ENCODE data around the gene GPT2.
A peak's percentile ranks its signal among the peaks of the same experiment; 100 is the strongest.

GPT2 gene

DNA sequence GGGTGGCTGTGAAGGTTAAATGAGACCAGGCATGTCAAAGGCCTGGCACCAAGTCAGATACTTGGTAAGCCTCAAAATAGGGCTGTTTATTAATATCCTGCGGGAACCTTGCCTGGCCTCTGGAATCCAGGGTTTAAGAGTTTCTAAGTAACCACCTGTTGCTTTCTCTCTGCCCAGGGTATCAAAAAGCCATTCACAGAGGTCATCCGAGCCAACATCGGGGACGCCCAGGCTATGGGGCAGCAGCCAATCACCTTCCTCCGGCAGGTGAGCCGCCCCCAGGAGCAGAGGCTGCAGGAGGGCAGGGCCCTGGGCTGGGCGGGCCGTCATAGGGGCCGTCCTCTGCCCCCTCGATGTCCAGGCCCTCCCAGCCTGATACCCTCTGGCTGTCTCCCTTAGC is 13.3 kb downstream of the GPT2 start:
- no peak overlapping the region for H3K4me3 ChIP-seq (ENCODE audit: low read depth, low read length)
- TF ChIP-seq, protein P1, sequence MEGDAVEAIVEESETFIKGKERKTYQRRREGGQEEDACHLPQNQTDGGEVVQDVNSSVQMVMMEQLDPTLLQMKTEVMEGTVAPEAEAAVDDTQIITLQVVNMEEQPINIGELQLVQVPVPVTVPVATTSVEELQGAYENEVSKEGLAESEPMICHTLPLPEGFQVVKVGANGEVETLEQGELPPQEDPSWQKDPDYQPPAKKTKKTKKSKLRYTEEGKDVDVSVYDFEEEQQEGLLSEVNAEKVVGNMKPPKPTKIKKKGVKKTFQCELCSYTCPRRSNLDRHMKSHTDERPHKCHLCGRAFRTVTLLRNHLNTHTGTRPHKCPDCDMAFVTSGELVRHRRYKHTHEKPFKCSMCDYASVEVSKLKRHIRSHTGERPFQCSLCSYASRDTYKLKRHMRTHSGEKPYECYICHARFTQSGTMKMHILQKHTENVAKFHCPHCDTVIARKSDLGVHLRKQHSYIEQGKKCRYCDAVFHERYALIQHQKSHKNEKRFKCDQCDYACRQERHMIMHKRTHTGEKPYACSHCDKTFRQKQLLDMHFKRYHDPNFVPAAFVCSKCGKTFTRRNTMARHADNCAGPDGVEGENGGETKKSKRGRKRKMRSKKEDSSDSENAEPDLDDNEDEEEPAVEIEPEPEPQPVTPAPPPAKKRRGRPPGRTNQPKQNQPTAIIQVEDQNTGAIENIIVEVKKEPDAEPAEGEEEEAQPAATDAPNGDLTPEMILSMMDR (IDR thresholded peaks at IDR 0.05; ENCODE audit: low read depth, low read length): no peak
- TF ChIP-seq MYC (IDR thresholded peaks at IDR 0.05; ENCODE audit: low read depth, low read length) (no peak), POLR2A (IDR thresholded peaks at IDR 0.05; ENCODE audit: extremely low read depth, insufficient read length) (no peak)
- TF ChIP-seq, protein P2, sequence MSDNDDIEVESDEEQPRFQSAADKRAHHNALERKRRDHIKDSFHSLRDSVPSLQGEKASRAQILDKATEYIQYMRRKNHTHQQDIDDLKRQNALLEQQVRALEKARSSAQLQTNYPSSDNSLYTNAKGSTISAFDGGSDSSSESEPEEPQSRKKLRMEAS (IDR thresholded peaks at IDR 0.05; ENCODE audit: low read depth, low read length): no peak

DNA sequence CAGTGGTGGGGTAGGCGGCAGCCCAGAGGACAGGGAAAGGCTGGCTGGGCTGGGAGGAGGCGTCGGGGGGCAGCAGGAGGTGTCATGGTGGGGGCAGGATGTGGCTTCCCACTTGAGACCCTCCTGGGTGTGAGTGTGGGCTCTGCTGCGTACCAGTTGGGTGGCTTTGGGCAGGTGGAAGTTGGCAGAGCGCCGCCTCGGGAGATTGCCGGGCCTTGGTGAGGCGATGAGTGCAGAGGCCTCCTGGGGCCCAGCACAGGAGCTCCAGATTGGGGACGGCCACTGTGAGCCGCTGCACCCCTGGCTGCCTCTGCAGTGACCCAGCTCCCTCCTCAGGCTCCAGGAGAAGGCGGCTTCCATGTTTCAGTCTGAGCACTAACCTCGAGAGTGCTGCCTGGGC is 13.8 kb downstream of the GPT2 start:
- DNase-seq (ENCODE audit: low read depth): no peak
- TF ChIP-seq MYC (IDR thresholded peaks at IDR 0.05; ENCODE audit: low read depth, low read length) (no peak), POLR2A (IDR thresholded peaks at IDR 0.05; ENCODE audit: extremely low read depth, insufficient read length) (no peak)
- TF ChIP-seq, protein P2 (IDR thresholded peaks at IDR 0.05; ENCODE audit: low read depth, low read length): no peak
- TF ChIP-seq, protein P1 (IDR thresholded peaks at IDR 0.05; ENCODE audit: low read depth, low read length): no peak
- H3K4me3 ChIP-seq (ENCODE audit: low read depth, low read length): no peak overlapping the region

More for the DNA sequence above, 13.3 kb downstream of the GPT2 start:
- DNase-seq (ENCODE audit: low read depth): no peak

DNA sequence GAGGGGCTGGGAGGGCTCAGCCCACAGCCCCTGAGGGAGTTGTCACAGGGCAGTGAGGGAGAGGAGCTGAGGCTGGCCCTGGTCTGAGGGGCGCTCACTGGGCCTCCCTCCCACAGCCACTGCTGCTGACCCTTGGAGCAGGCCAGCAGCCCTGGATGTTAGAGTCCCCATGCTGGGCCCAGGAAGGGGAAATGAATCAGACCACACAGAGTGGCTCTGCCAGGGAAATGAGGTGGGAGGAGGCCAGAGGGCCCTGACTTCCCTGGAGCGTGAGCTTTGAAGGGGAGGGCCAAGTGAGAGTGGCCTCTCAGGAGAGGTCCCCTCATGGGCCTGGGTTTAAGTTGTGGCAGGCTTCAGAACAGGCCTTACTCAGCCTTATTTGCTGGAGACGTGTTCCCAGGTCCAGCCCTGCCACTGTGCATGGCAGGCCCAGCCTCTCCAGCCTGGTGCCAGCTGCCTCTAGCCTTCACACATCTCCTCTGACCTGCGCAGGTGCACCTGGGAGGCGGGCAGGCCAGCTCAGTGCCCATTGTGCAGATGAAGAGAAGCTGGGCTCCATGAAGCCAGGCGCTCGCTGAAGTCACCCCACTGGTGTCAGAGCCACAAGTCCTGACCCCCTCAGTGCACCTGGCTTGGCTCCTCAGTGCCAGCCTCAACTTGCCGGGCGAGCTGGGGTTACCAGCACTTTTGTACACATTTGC is 15.4 kb downstream of the GPT2 start:
- TF ChIP-seq POLR2A (IDR thresholded peaks at IDR 0.05; ENCODE audit: extremely low read depth, insufficient read length) (no peak), MYC (IDR thresholded peaks at IDR 0.05; ENCODE audit: low read depth, low read length) (no peak)
- TF ChIP-seq, protein P1 (IDR thresholded peaks at IDR 0.05; ENCODE audit: low read depth, low read length): no peak
- TF ChIP-seq, protein P2 (IDR thresholded peaks at IDR 0.05; ENCODE audit: low read depth, low read length): no peak
- peak; percentile 39 for DNase-seq (ENCODE audit: low read depth)
- no peak overlapping the region for H3K4me3 ChIP-seq (ENCODE audit: low read depth, low read length)

DNA sequence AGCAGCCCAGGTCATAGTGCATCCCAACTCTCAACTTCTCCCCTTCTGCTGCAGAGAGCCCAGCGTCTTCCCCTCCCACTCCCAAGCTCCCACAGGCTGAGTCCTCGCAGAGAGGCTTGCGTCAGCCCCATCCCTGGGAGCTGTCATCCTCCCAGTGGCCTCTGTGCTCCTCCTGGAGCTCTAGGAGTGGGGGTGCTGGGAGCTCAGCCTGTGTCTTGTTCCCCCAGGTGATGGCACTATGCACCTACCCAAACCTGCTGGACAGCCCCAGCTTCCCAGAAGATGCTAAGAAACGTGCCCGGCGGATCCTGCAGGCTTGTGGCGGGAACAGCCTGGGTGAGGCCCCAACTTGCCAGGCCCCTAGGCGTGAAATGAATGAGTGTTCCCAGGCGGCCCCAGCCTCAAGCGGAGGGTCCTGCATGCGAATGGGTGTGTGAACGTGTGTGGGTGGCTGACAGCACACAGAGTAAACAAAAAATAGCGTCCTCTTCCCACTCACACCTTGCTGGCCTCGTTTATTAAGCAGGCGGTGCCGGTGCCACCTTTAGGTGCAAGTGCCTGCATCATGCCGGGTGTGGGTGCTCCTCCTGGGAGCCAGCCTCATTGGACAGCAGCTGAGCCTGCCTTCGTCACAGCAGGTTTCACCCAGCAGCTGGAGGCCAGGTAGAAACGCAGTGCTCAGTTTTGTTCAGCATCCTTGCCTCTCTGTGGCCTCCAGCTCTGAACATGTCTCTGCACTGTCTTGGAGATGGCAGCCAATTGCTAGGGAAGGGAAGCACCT is 16.5 kb downstream of the GPT2 start:
- H3K4me3 ChIP-seq (ENCODE audit: low read depth, low read length): no peak overlapping the region
- no peak for TF ChIP-seq POLR2A (IDR thresholded peaks at IDR 0.05; ENCODE audit: extremely low read depth, insufficient read length)
- TF ChIP-seq MYC (IDR thresholded peaks at IDR 0.05; ENCODE audit: low read depth, low read length): no peak
- DNase-seq (ENCODE audit: low read depth): no peak

DNA sequence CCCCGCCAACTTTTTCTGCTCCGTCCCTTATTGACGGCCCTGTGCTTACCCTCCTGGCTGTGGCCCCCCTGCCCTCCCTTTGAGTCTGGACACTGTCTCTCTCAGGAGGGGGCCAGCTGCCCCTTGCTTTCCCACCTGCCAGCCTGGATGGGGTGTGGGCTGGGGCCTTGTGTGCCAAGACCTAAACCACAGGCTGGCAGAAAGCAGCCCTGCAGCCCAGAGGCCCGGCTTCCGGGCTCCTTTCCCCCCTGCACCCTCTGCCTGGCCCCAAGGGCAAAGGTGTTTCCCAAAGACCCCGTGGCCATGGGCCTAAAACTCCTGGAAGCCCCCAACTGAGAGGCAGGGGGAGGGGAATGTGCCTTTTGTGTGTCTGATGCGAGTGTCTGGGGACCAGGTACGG is 17.5 kb downstream of the GPT2 start:
- H3K4me3 ChIP-seq (ENCODE audit: low read depth, low read length): no peak overlapping the region
- DNase-seq (ENCODE audit: low read depth): no peak
- TF ChIP-seq POLR2A (IDR thresholded peaks at IDR 0.05; ENCODE audit: extremely low read depth, insufficient read length) (no peak), MYC (IDR thresholded peaks at IDR 0.05; ENCODE audit: low read depth, low read length) (no peak)
- TF ChIP-seq, protein P1 (IDR thresholded peaks at IDR 0.05; ENCODE audit: low read depth, low read length): no peak
- TF ChIP-seq, protein P2 (IDR thresholded peaks at IDR 0.05; ENCODE audit: low read depth, low read length): no peak

DNA sequence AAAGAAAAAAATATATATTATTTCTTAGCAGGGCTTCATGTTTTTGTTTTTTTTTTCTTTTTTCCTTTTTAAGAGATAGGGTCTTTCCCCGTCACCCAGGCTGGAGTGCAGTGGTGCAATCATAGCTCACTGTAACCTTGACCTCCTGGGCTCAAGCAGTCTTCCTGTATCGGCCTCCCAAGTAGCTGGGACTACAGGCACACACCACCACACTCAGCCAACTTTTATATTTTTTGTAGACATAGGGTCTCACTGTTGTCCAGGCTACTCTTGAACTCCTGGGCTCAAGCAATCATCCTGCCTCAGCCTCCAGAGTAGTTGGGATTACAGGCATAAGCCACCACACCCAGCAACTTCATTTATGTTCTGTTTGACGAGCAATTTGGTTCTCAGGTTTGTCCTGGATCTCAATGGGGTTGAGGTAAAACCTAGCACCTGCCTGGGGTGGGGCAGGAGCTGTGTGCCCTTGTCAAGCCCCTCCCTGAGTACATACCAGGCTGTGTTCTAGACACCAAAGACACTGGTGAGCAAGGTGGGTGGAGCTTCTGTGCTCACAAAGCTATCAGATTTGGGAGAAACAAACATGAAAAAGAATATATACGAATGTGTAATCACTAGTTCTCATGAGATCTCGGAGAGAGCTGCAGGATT is 19.2 kb downstream of the GPT2 start:
- DNase-seq (ENCODE audit: low read depth): no peak
- H3K4me3 ChIP-seq (ENCODE audit: low read depth, low read length): no peak overlapping the region

More for the DNA sequence above, 19.2 kb downstream of the GPT2 start:
- TF ChIP-seq, protein P1 (IDR thresholded peaks at IDR 0.05; ENCODE audit: low read depth, low read length): no peak
- TF ChIP-seq, protein P2 (IDR thresholded peaks at IDR 0.05; ENCODE audit: low read depth, low read length): no peak
- TF ChIP-seq MYC (IDR thresholded peaks at IDR 0.05; ENCODE audit: low read depth, low read length) (no peak), POLR2A (IDR thresholded peaks at IDR 0.05; ENCODE audit: extremely low read depth, insufficient read length) (no peak)
